GM21737 (cell line): ENCODE data around the gene FGF14.
"Not testable (repeated sequence)": the region's sequence is repeated elsewhere in the genome, so short reads cannot be mapped to it uniquely, and the experiment has no call there.

Experiments used
- ATAC-seq: cut with Tn5 transposase; IDR thresholded peaks from one replicate; pipeline ENCODE4 v1.9.1; 2021; ENCODE audit warnings: mild to moderate bottlenecking, moderate library complexity; ENCODE audit not compliant: unreplicated experiment

The FGF14 gene

DNA sequence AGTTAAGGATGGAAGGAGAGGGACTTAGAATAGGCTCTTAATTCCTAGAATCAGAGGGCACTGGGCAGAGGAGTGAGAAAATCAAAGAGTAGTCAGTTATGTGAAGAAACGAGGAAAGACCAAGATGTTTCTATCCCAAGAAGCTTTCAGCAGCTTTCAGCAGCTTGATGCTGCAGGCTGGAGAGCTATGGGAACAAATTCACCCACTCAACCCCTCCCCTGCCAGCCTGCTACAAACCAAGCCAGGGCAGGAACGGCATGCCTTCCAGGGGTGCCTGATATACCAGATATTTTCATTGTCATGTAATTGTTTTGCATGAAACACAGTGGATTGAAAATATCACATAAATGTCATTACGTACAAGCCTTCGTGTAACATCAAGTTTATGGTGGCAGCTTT lies 262.2 kb downstream of the FGF14 start:
- ATAC-seq = no peak

DNA sequence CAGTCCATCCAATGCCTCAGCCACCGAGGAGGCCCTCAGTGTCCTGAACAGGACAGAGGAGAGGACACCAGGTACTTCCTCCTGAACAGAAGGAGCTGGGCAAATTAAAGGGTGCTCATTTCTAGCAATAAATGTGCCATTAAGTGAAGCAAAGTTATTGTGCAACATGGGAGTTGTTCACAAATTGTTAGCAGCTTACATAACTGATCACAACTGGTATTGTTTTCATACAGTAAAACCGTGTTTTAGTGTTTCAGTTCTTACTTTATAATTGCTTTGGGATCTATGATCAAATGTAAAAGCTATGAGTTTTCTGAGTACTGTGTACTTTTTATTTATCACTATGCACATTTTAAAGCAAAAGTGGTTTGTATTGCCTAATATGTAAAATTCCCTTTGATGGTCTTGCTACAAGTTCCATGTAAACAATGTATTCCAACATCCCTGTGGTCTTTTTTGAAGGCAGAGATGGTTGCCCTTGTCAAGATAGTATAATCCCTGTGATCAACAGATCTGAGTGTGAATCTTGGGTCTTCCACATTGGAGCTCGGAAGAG lies 263.1 kb downstream of the FGF14 start:
- ATAC-seq = no peak

DNA sequence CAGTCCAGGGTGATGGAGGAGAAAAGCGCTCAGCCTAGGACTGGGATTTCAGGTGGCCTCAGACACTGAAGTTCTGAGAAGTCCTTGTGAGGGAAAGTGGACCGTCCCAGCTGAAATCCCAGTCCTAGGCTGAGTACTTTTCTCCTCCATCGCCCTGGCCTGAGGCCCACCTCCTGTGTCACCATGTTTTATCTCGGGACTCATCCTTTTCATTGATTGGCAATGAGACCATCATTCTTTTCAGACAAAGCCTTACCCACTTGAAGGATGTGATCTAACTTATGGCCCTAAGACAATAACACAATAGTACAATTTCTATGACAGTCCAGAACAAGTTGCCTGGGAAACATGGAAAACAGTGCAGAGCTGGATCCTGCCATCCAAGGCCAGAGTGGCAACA lies 263.9 kb downstream of the FGF14 start:
- ATAC-seq = not testable (repeated sequence)

DNA sequence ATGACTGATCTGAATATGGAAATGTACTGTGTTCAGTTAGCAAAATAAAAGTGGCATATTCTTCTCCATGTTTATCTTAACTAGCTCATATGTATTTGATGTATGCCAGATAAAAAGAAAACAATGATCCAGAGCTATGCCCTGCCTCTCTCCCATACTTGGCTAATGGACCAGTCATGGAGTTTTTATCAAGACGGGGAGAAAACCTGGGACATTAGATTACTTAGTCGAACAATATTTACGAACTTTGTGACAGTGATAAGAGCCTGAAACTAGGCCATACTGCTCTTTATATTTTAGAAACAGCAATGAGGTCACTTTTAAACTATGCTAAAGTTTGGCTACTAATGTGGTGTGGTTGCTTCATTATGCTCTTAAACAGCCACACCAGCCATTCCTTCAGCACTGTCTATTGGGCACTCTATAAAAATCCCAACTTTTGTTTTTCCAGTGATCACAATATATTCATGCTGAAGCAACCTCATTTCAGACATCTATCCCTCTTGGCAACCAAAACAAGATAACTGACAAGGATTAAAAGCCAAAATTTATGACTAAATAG lies 265.0 kb downstream of the FGF14 start:
- ATAC-seq = no peak

DNA sequence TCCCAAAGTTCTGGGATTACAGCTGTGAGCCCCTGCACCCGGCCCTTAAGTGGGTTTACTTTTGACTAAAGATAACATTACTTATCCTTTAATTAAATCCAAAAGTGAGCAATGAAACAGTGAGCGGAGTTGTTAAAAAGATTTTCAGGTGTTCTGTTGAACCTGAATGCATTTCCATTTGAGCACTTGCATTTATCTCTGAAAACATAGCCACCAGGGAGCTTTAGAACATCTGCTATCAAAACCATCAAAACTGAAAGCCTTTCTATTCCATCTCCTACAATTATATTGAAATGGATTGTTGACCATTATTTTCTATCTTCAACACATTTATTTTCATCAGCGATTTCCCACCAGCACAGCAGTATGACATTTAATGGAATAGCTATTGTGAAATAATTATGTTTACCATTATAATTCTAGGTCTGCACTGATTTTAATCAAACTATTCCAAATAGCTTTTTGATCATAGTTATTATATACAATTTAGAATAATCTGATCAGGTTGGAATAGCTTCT lies 269.0 kb downstream of the FGF14 start:
- no peak for ATAC-seq

DNA sequence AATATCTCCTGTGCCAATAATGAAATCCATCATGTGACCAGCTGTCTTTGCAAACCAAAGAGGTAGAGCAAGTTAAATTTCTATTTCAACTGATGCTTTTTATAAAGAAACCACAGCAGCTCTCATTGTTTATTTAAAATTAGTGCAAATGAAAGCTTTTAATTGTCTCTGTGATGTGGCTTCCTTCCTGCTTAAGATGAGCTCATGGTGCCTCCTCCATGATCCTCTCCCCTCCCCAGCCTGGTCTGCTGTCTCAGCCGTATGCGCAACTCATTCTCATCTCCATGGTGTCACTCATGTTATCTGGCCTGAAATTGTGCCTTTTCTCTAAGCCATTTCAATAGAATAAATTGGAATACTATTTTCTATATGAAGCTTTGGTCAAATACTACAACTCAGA lies 270.6 kb downstream of the FGF14 start:
- no peak for ATAC-seq

DNA sequence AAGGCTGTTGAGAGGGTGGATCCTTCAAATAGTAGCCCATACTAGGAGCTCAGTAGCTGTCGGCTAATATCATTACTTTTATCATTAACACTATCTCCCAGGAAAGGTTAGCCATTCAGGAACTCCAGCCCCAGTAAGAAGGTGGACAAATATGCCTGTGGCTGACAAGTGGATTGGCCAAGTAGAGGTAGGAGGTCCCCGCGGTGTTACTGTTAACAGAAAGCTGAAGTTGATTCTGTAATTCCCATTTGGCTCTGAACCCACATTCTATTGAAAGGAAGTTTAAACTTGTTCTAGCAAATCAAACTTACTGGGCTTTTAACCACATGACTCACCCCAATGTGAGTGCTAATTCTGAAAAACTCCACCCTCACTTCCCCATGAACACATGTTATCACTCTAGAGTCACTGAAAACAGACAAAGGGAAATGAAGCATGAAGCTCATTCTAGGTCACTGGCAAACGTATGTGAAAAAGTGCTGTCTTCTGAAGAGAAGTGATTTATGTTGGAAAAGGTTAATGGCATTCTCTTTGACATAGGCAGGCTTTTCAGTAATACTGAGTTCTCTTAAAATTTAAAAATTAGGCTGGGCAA lies 273.5 kb downstream of the FGF14 start:
- ATAC-seq = no peak

DNA sequence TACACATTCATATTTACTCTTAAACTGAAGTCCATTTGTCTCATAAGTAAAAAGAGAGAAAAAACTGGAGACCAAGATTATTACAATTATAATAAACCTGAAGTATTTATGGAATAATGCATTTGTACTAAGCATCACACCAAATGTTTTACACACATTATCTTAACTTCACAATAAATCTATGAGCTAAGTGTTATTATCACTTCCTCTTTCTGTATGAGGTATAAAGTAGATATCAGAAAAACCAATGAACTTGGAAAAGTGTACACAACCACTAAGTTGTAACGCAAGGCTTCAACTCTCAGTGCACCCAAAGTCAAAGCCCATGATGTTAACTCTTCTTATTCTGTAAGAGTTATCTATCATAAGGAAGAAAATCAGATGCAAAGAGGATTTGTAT lies 274.7 kb downstream of the FGF14 start:
- ATAC-seq = no peak

DNA sequence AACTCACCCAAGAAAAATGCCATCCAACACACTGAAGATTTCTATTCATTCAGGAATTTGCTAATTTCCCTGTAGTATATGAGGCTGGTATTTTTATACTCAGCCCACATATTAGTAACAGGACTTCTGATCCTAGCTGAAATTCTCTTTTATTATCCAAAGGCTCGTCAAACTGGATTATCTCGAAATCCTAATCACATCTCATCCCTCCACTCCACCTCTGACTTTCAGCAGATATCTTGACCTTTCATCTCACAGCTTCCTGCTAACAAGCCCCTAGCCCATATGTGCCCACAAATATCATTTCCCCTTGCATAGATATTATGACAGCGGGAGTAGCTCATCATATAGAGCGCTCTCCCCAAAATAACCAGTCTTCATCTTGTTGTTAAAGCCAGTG lies 279.7 kb downstream of the FGF14 start:
- no peak for ATAC-seq

DNA sequence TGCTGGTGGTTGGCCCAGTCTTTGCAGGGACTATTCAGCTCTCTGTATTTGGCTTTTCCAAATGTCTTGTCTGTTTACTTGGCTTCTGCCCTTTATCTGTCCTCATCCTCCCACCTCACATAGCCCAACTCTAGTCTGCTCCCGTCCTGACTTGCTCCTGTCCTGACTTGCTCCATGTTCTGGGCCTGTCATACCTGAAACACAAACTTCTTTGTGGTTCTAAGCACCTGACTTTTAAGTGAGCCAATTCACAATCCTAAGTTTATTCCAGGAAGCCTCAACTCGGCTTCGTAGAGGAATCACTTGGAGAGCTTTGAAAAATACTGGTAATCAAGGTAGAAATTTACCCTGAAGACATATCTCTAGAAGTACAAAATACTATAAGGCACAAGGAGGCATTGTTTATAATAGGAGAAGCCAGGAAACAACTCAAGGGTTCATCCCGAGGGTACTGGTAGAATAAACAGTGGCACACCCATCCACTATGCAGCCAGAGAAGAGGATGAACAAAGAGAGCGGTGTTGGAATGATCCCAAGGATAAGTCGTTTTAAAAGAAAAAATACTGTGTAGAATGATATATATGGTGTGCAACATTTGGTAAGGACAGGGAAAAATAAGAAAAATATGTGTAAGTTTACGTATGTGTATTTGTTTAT lies 284.5 kb downstream of the FGF14 start:
- no peak for ATAC-seq

DNA sequence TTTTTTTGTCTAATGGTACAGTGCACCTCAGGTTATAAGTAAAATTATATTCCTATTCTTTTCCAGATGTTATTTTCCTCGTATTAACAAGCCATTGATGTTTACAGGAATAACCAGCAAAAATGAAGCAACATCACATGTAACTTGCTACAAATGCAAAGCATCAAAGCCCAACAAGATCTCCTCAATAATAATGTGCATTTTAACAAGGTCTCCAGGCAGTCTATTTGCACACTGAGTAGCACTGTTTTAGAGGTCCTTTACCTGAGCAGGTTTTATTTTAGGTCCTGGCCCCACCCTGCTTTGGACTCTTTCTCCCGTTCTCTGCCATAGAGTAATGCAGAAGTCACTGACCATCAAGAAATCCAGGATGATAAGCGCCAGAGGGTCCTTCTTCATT lies 298.4 kb downstream of the FGF14 start:
- ATAC-seq = no peak

DNA sequence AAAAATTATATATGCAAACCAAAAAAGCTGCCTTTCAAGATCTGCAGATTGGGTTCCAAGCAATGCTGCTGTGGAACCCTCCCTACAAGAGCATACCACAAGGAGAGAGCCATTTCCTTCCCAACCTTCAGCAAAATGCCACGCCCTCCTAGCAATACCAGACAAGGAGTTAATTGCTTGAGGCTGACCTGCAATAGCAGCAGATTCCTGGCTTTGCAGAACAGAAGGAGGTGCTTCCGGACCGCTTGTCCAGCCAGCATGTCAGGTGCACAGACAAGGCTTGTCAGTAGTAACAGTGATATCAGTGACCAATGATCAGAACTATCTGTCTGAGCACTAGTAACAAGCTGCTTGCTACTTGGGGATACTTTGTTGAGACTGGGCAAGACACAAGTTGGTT lies 301.6 kb downstream of the FGF14 start:
- no peak for ATAC-seq

DNA sequence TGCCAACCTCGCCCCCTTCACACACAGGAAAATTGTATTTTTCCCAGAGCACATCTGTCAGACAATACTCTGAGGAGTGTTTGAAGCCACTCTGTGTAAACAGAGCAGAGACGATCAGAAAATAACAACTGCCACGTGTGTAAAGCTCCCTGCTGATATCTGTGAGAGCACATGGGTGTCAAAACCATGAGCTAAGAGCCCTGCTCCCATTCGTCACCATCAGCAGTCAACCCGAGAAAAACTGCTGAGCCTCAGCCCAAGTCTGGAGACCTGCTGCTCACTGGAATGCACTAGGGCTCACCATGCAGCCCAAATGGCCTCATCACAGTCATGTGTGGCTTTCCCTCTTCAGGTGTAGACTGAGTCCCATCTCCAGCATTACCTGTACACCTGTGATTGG lies 304.1 kb downstream of the FGF14 start:
- no peak for ATAC-seq

DNA sequence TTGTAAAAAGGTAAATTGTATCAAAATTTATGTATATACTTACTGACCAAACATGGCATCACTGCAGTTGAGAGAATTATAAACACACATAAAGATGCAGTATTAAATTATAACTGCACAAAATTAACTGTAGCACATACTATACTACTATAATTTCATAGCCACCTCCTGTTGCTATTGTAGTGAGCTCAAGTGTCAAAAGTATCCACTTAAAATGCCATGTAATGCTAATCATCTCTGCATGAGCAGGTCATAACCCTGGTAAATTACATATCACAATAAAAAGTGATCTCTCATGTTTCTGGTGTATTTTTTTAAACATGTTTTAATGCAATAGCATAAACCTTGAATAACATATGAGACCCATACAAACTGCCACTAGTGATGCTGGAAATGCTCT lies 308.6 kb downstream of the FGF14 start:
- ATAC-seq = not testable (repeated sequence)

DNA sequence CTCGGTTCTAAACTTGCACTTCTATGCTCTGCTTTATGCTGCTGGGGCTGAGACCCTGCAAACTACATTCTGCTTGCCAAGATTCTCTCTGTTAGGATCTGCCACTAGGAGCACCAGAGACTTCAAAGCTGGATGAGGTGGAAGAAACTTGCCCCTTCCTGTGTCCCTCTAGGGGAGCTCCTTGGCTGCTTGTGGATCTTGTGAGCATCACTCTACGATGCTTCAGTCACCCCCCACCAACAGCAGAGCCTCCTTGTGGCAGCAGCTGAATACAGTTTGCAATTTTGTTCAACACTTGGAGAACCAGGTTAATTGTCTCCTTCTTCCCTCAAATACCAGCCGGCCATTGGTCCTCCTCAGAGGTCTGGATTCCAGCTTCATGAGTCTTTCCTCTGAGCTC lies 310.6 kb downstream of the FGF14 start:
- ATAC-seq = no peak

DNA sequence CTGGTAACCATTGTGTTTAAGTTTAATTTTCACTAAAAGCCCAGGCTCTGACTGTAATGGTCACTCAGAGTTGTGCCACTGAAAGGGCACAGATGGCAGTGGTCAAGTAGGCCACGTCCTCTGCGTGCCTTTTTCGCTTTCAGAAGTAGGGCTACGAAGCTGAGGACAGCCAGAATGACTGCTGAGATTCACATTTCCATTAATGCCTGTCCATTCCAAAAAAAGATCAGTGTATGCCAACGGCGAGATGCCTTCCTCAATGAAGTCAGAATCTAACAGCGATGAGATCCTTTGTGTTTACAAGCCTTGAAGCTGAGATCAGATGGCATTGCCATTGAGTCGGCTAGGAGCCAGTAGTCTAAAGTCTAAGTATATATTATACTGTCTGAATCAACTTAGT lies 311.3 kb downstream of the FGF14 start:
- ATAC-seq = no peak

DNA sequence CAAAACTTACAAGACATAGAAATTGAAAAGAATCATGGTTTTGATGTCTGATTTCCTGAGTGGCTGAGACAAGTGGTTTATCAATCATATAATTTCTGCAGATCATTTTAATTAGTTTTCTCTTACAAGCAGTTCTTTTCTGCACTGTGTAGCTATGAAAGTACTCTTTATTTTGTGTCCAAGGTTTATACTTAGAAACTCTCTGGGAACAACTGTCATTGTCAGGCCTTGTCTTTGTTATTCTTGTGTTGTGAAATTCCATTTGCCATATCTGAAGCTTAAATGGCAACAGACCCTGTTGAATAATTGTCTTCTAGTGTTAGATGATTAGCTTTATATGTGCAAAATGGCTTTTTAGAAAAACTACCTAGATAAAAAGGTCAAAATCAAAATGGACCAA lies 312.1 kb downstream of the FGF14 start:
- no peak for ATAC-seq

DNA sequence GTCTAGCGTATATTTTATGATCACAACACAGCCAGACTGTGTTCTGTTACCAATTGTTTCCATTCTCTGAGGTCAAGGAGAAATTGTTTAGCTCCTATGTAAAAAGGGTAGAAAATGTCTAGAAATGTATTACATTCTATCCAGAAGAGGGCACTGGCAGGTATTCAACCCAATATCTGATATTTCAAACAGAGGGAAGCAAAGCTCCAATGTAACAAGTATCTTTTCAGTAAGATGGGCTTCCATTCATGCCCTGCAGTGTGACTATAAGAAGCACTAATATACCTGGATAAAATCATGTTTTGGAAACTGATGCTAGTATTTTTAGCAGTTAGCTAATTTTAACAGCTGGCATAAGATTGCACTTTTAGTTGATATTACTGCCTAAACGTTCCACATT lies 312.7 kb downstream of the FGF14 start:
- no peak for ATAC-seq

DNA sequence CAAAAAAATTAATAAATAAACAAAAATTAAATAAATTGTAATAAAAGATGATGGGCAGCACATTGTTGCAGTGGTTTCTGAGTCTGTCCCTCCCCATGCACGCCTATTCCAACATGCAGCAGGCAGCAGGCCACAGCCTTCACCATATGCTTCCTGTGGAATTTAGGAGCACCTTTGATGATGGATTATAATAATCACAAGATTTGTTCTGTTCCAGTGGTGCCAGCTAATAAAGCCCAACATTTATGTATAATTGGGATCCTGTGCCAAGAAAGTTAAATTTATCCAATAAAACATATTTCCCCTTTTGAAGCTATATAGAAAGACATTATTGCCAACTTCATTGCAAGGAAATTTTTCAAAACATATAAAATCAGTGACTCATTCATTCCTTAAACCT lies 328.6 kb downstream of the FGF14 start:
- ATAC-seq = no peak

DNA sequence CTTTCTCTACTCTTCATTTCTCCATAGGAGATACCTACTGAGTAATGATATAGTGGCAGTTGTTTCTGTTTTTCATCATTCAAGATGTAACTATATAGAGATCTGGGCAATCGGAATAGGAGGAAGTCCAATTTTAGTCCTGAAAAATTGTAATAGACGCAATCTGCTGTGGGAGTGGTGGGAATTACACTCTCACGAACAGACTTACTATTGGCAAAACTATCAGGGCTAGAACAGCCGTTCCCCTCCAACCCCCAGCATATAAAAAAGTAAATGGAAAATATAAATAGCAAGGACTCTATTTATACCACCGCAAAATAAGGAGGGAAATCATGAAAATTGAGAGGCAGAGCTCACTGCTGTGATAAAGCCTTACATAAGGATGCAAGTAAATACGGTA lies 330.1 kb downstream of the FGF14 start:
- no peak for ATAC-seq

DNA sequence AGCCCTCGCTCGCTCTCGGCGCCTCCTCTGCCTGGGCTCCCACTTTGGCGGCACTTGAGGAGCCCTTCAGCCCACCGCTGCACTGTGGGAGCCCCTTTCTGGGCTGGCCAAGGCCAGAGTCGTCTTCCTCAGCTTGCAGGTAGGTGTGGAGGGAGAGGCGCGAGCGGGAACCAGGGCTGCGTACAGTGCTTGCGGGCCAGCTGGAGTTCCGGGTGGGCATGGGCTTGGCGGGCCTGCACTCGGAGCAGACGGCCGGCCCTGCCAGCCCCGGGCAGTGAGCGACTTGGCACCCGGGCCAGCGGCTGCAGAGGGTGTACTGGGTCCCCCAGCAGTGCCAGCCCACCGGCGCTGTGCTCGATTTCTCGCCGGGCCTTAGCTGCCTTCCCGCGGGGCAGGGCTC lies 333.5 kb downstream of the FGF14 start:
- not testable (repeated sequence) for ATAC-seq

DNA sequence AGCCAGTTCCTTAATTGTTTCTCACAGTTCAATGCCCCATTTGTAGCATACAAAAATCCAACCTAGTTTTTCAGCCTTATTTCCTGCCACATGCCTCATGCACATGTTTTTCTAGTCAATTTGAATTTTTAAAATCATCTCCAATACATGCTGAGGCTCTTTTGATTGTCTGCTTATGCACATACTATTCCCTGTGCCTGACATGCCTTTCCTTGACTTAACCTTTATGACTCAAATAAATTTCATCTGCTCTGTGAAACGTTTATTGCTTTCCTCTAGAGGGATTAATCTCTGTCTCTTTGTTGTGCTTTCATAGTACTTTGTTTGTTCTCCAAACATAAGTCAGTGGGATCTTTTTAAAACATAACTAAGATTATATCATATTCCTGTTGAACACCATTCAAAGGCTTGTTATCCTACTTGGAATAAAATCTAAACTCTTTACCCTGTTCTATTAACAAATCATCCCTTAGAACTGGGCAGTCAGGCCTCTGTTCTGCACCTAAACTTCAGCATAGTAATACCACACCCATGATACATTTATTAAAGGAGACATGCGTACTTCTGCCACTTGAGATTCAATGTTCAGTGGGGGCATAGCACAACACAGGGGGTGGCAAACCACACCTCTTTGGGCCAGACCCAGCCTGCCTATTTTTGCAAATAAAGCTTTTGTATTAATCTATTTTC lies 346.6 kb downstream of the FGF14 start:
- no peak for ATAC-seq
